GM12892 (cell line): ENCODE measurements around the gene ETV3.

ENCODE experiments used
- POLR2A ChIP-seq: IDR thresholded peaks from 2 replicates; pipeline ENCODE4 v1.6.1; 2011; ENCODE audit warnings: low read depth, low read length, control low read depth
- POLR2AphosphoS5 ChIP-seq: IDR thresholded peaks from 2 replicates; pipeline ENCODE4 v1.6.1; 2011; ENCODE audit warnings: low read depth, low read length, control low read depth

GRCh38 chr1:157135070-157135469 is 3.1 kb downstream of the ETV3 start:
- no peak for TF ChIP-seq POLR2AphosphoS5
- TF ChIP-seq POLR2A = no peak
